Ishikawa (cell line): ENCODE results near the gene ZNF799.

Experiments
- CEBPB ChIP-seq: IDR thresholded peaks from 2 replicates; pipeline ENCODE4 v1.6.1; 2012
- CREB1 ChIP-seq: IDR thresholded peaks from 2 replicates; pipeline ENCODE4 v1.6.1; 2012; ENCODE audit warnings: low read depth
- EGR1 ChIP-seq: IDR thresholded peaks from 2 replicates; pipeline ENCODE4 v1.6.1; 2012
- EP300 ChIP-seq: IDR thresholded peaks from 2 replicates; pipeline ENCODE4 v1.6.1; 2012; ENCODE audit warnings: borderline replicate concordance
- FOXM1 ChIP-seq: IDR thresholded peaks from 2 replicates; pipeline ENCODE4 v1.6.1; 2012; ENCODE audit warnings: low read depth, borderline replicate concordance
- MAX ChIP-seq: IDR thresholded peaks from 2 replicates; pipeline ENCODE4 v1.6.1; 2012
- NFIC ChIP-seq: IDR thresholded peaks from 2 replicates; pipeline ENCODE4 v1.6.1; 2012
- RAD21 ChIP-seq: IDR thresholded peaks from 2 replicates; pipeline ENCODE4 v1.6.1; 2012; ENCODE audit warnings: low read depth
- REST ChIP-seq: IDR thresholded peaks from 2 replicates; pipeline ENCODE4 v1.6.1; 2012; ENCODE audit warnings: low read depth, mild to moderate bottlenecking
- TAF1 ChIP-seq: IDR thresholded peaks from 2 replicates; pipeline ENCODE4 v1.6.1; 2012; ENCODE audit warnings: low read depth, mild to moderate bottlenecking
- TCF12 ChIP-seq: IDR thresholded peaks from 2 replicates; pipeline ENCODE4 v1.6.1; 2012; ENCODE audit warnings: low read depth
- TEAD4 ChIP-seq: IDR thresholded peaks from 2 replicates; pipeline ENCODE4 v1.6.1; 2012
- USF1 ChIP-seq: IDR thresholded peaks from 2 replicates; pipeline ENCODE4 v1.6.1; 2012
- YY1 ChIP-seq: IDR thresholded peaks from 2 replicates; pipeline ENCODE4 v1.6.1; 2012; ENCODE audit warnings: low read depth
- ZBTB7A ChIP-seq: IDR thresholded peaks from 2 replicates; pipeline ENCODE4 v1.6.1; 2012; ENCODE audit warnings: low read depth

Gene ZNF799

GRCh38 chr19:12379732-12380443 lies 21.2 kb downstream of the ZNF799 start:
- TF ChIP-seq TCF12: no peak
- no peak for TF ChIP-seq TAF1
- 0 out of 2 replicates have a peak, but pooled peaks have one; percentile 7 for TF ChIP-seq USF1

GRCh38 chr19:12374026-12374425 lies 27.0 kb downstream of the ZNF799 start:
- TF ChIP-seq TAF1 (no peak), EGR1 (no peak), USF1 (no peak), YY1 (no peak), RAD21 (no peak), MAX (no peak), EP300 (no peak), ZBTB7A (no peak), FOXM1 (no peak), NFIC (no peak), TCF12 (no peak), TEAD4 (no peak), CREB1 (no peak)

- TF ChIP-seq NFIC (no peak), MAX (peak; percentile 15; the same call in 1 of the 2 replicates), REST (no peak), RAD21 (peak; percentile 42; the same call in 1 of the 2 replicates), YY1 (no peak), TCF12 (no peak), ZBTB7A (peak; percentile 62; the same call in 1 of the 2 replicates), EGR1 (no peak), CEBPB (no peak), EP300 (no peak), TEAD4 (0 out of 2 replicates have a peak, but pooled peaks have one; percentile 8), TAF1 (peak; percentile 87), USF1 (no peak), FOXM1 (no peak), CREB1 (no peak)
Measured at GRCh38 chr19:12365236-12366162, 35.6 kb downstream of the ZNF799 start, which contains the start of gene ZNF442. Gene ZNF442 (minus strand): TSS chr19:12365683. CDS start chr19:12363631, 2,052 bp downstream.

- TF ChIP-seq REST: no peak
- TF ChIP-seq CREB1: no peak
- TF ChIP-seq EP300: no peak
- TF ChIP-seq TEAD4: no peak
- TF ChIP-seq CEBPB: no peak
- TF ChIP-seq RAD21: no peak
- TF ChIP-seq FOXM1: no peak
- TF ChIP-seq YY1: no peak
- TF ChIP-seq MAX: no peak
- TF ChIP-seq TCF12: no peak
- TF ChIP-seq TAF1: no peak
Measured at GRCh38 chr19:12364391-12365235, 36.5 kb downstream of the ZNF799 start.
